Measurements from ENCODE around the gene LCE5A. TPM values are rescaled to one million over a fixed set of nuclear protein-coding genes. Genes with fewer than 3 reads are reported as not detected.
"Not testable (repeated sequence)": the region's sequence is repeated elsewhere in the genome, so short reads cannot be mapped to it uniquely, and the experiment has no call there.

Gene LCE5A
- polyA plus RNA-seq: not detected

DNA sequence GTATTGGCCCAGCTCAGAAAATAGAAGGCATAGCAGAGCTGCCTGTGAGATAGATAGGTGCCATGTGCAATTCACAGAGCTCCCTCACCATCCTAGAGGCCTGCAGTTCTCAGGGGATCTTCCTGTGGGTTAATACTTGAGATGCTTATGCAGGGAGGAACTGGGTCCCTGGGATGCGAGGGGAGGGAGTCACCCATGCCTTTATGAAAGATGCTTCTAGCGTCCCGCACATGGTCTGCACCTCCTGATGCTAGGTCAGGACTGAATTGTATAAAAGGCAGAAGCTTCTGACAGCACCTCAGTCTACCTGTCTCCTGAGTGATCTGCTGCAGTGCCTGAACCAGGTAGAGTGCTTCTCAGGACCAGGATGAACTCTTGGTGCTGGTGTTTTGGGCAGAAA lies at the start of gene LCE5A:
Gene LCE5A (plus strand): TSS at position 301 of the 400 bp plus-strand sequence. CDS start 732 bp downstream, outside the sequence.
- WGBS, 3 donors: 91 to 94% (median 92%) methylated on average over 3 of the region's 3 CpGs
- H3K27ac ChIP-seq (ENCODE audit: low read depth, low read length): no peak within 1 kb of the TSS

DNA sequence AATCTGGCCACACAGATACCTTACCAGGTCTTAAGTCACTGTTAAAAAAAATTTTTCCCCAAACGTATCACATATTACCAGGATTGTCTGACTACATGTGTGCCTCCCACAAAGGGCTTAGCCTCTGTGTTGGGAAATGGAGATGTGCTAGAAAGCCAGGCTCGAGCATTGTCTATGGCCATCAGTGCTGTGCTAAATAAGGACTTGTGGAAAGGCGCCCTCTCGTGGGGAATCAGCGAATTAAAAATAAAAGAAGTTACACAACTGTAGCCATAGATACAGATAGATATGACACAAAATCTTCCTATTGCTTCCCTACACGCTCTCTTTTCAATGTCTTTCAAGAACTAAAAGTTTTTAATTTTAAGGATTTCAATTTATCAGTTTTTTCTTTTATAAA lies 49.1 kb upstream of the LCE5A start:
- WGBS, 3 donors: 6 to 8% (median 8%) methylated on average over 6 of the region's 6 CpGs
- no peak overlapping the region for H3K27ac ChIP-seq (ENCODE audit: low read depth, low read length)

DNA sequence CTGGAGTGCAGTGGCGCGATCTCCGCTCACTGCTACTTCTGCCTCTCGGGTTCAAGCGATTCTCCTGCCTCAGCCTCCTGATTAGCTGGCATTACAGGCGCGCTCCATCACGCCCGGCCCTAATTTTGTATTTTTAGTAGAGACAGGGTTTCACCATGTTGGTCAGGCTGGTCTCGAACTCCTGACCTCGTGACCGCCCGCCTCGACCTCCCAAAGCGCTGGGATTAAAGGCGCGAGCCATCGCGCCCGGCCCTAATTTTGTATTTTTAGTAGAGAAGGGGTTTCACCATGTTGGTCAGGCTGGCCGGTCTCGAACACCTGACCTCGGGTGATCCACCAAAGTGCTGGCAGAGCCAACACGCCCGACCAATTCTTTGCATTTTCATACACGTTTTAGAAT lies 48.0 kb upstream of the LCE5A start:
- H3K27ac ChIP-seq (ENCODE audit: low read depth, low read length): no peak overlapping the region
- WGBS, 3 donors: 92 to 95% (median 95%) methylated on average over 26 of the region's 26 CpGs

GRCh38 chr1:152466217-152466616 lies 44.4 kb upstream of the LCE5A start:
- no peak overlapping the region for H3K27ac ChIP-seq (ENCODE audit: low read depth, low read length)
- WGBS, 3 donors: 61 to 84% (median 83%) methylated on average over 1 of the region's 1 CpG

DNA sequence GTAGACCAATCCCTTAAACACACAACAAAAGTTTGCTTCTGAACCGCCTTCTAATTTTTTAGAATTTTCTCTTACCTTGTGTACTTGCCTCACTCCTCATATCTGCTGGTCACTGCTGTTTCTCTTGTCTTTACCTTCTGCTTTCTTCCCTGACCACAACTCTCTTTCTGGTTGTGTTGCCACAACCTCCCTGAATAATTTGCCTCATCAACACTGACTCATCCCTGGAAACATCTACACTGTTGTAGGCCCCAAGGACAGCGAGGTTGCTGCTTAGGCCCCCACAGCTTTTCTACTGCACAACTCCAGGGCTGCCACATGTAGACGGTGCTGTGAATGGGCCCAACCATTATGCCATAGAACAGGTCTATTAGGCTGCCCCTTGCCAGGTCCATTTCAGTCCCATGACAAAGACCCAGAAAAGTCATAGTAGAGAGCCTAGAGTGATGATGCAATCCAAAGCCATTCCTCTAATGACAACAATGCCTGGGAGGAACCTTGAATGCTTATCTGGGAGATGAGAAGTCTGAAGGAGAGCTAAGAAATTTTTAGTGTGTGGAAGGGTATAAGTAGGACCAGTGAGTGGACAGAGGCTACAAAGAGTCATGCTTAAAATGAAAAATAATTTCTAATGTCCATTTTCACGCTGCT lies 36.6 kb upstream of the LCE5A start:
- 63 to 87% (median 78%) methylated on average over 4 of the region's 4 CpGs for WGBS, 3 donors
- no peak overlapping the region for H3K27ac ChIP-seq (ENCODE audit: low read depth, low read length)

- WGBS, 3 donors: 36 to 48% (median 43%) methylated on average over 8 to 9 of the region's 10 CpGs
- H3K27ac ChIP-seq (ENCODE audit: low read depth, low read length): no peak overlapping the region
Observed at GRCh38 chr1:152479792-152480595, 30.6 kb upstream of the LCE5A start.

DNA sequence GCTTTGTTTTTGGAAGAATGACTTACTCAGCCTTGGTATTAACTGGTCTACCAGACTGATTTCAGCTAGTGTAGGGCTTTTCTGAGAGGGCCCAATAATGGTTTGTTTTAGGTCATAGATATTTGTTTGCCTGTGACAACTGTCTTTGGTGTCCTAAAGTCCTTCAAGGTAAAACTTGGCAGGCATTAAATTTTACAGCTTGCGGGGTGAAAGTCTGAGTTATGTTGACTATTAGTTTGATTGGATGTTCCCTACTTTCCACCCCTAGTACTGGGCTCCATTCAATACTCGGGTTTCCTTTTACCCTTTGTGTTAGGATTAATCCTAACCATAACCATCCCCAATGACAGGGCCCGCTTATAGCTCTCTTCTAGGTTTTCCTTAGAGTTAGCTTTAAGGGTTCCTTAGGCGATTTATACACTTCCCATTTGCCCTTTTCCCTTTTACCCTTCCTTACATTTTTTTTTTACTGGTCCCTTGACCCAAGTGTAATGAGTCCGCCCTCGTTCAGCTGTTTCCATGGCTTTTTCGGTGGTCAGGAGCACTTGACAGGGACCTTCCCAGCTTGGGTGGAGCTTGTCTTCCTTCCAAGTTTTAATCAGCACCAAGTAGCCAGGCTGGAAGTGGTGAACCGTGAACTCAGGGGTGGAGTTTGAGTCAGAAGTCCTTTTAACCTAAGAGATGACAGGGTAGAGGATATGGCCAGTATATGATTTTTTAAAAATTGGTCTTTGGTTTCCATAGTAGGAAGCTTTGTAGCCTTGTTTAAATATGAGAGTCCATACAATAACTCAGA lies 28.5 kb upstream of the LCE5A start:
- 64 to 80% (median 73%) methylated on average over 8 of the region's 8 CpGs for WGBS, 3 donors
- H3K27ac ChIP-seq (ENCODE audit: low read depth, low read length): no peak overlapping the region

GRCh38 chr1:152486400-152487006 lies 24.1 kb upstream of the LCE5A start:
- WGBS, 3 donors: 63 to 71% (median 65%) methylated on average over 3 of the region's 3 CpGs
- H3K27ac ChIP-seq (ENCODE audit: low read depth, low read length): no peak overlapping the region

GRCh38 chr1:152487871-152488270 lies 22.7 kb upstream of the LCE5A start:
- WGBS, 3 donors: 70 to 76% (median 72%) methylated on average over 2 of the region's 2 CpGs
- H3K27ac ChIP-seq (ENCODE audit: low read depth, low read length): no peak overlapping the region

- not testable (repeated sequence) for H3K27ac ChIP-seq (ENCODE audit: low read depth, low read length)
Observed at GRCh38 chr1:152491537-152491936, 19.1 kb upstream of the LCE5A start.

- H3K27ac ChIP-seq (ENCODE audit: low read depth, low read length): no peak overlapping the region
- WGBS, 3 donors: 29 to 40% (median 31%) methylated on average over 4 of the region's 4 CpGs
Observed at GRCh38 chr1:152495066-152495675, 15.4 kb upstream of the LCE5A start.

GRCh38 chr1:152497273-152497672 lies 13.3 kb upstream of the LCE5A start:
- no peak overlapping the region for H3K27ac ChIP-seq (ENCODE audit: low read depth, low read length)
- 16 to 20% (median 19%) methylated on average over 2 of the region's 2 CpGs for WGBS, 3 donors

- whole genome bisulfite sequencing, 3 donors: 13 to 83% (median 75%) methylated on average over 2 of the region's 2 CpGs
- no peak overlapping the region for H3K27ac ChIP-seq (ENCODE audit: low read depth, low read length)
Observed at GRCh38 chr1:152501704-152502103, 8.9 kb upstream of the LCE5A start.

DNA sequence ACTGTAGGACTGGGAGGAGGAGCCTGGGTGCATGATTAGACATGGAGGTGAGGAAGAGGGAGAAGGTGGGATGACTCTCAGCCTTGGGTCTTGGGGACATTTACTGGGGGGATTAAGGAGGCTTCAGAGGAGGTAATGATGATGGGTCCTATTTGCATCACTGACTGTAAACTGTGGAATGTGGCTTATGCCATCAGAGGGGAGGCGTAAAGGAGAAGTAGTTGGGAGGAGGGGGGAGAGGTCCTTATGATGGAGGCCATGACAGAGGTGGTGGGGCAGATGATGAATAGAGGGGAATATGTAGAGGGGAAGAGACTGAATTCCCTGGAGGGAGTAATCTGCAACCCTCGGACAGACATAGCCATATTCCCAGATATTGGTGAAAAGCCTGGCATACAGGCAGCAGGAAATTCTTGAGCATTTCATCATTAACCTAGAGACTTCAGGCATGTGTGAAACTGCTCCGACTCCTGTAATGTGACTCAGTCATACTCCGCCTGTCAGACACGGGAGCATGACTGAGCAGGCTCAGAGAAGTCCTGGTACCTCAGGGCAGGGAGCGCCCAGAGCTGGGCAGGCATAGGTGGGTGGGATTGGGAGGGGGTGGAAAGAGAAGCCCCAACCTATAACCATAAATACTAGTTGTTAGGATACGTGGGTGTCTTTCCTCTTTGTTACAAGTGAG lies 8.0 kb upstream of the LCE5A start:
- 70 to 76% (median 71%) methylated on average over 7 of the region's 7 CpGs for WGBS, 3 donors
- H3K27ac ChIP-seq (ENCODE audit: low read depth, low read length): no peak overlapping the region

DNA sequence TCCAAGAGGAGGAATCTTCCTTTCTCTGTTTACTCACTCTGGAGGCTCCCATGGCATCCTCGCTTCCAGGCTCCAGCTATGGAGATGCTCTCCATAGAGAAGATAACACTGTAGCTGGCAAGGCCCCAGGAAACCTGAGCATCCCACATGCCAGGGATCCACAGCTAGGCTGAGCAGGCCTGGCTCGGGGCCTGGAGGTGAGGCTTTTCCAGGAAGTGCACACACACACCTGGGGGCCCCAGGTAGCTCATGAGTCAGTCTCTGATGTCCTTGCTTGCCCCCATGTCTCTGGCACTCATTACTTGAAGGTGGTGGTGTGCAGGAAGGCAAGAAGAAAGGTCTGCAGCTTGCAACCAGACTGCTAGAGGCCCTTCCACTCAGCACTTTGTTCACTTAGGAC lies 5.5 kb upstream of the LCE5A start:
- H3K27ac ChIP-seq (ENCODE audit: low read depth, low read length): no peak overlapping the region
- WGBS, 3 donors: 77 to 85% (median 79%) methylated on average over 2 of the region's 2 CpGs

GRCh38 chr1:152506899-152507498 lies 3.6 kb upstream of the LCE5A start:
- whole genome bisulfite sequencing, 3 donors: 74 to 100% (median 83%) methylated on average over 1 of the region's 1 CpG
- no peak overlapping the region for H3K27ac ChIP-seq (ENCODE audit: low read depth, low read length)

GRCh38 chr1:152511596-152511995 lies 993 bp downstream of the LCE5A start:
- 82 to 84% (median 84%) methylated on average over 5 of the region's 5 CpGs for WGBS, 3 donors
- H3K27ac ChIP-seq (ENCODE audit: low read depth, low read length): no peak overlapping the region
